HG03159 (cell line): ENCODE measurements around the gene CRYBG1.
A peak's percentile ranks its signal among the peaks of the same experiment; 100 is the strongest.

Source experiments
- ATAC-seq: cut with Tn5 transposase; IDR thresholded peaks from one replicate; pipeline ENCODE4 v1.9.1; 2021; ENCODE audit warnings: mild to moderate bottlenecking, moderate library complexity; ENCODE audit not compliant: unreplicated experiment

The CRYBG1 gene

DNA sequence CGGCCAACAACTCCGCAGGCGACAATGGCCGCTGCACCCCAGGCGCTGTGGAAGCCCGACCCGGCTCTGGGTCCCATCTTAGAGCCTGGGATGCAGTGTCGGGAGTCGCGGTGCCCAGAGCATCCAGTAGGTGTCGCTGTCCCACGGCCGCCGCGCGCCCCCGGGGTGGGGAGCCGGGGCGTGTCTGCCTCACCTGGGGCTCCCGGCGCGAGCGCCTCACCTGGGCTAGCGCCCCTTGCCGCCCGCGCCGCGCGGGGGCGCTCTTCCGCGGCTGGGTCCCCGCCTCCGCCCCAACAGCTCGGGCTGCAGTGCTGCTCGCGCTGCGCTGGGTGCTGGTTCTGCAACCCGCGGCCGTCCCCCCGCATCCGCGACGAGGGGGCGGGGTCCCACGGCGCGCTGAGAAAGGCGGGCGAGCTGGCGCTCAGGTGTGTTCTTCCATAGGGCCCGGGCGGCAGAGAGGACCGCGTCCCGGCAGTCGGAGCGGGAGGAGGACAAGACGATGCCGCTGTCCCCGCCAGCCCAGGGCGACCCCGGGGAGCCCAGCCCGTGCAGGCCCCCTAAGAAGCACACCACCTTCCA lies at the start of gene CRYBG1:
Gene CRYBG1 (plus strand): TSS at position 308 of the 579 bp plus-strand sequence. CDS start 192 bp downstream, at position 500.
- ATAC-seq, result peak; percentile 77

GRCh38 chr6:106315765-106316374 lies 44.6 kb upstream of the CRYBG1 start:
- no peak for ATAC-seq

- no peak for ATAC-seq
These were observed 44.1 kb upstream of the CRYBG1 start for GRCh38 chr6:106316375-106316766.

DNA sequence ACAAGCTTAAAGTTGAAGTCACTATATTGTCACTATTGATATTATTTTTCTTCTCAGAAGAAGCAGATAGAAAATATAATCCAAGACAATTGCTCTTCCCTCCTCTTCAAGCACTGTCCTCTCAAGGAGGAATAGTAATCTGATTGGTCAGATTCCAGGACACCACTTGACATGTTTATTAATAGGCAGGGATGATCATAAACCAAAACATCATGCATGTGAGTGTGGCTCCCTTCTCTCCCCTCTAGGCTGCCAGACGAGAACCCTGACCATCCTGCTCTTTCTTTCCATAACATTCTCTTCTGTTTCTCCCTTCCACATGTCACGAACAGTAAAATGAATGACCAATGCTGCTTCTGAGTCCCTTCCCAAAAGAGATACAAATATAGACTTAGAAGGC lies 42.5 kb upstream of the CRYBG1 start:
- no peak for ATAC-seq

DNA sequence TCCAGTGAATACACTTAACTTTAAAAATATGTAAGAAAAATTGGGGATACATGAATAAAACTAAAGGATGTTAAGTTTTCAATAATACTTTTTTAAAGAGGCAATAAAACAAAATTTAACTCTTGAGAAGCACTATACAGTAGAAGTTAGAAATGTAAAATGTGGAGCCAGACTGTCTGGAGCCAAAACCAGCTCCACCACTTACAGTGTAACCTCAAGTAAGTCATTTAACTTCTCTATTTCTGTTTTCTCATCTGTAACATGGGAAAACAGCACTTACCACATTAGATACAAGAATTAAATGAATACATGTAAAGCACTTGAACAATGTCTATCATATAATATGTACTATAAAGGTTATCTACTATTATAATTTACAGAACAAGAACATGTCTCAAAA lies 41.7 kb upstream of the CRYBG1 start:
- ATAC-seq, result no peak

GRCh38 chr6:106321940-106322339 lies 38.6 kb upstream of the CRYBG1 start:
- ATAC-seq, result no peak

DNA sequence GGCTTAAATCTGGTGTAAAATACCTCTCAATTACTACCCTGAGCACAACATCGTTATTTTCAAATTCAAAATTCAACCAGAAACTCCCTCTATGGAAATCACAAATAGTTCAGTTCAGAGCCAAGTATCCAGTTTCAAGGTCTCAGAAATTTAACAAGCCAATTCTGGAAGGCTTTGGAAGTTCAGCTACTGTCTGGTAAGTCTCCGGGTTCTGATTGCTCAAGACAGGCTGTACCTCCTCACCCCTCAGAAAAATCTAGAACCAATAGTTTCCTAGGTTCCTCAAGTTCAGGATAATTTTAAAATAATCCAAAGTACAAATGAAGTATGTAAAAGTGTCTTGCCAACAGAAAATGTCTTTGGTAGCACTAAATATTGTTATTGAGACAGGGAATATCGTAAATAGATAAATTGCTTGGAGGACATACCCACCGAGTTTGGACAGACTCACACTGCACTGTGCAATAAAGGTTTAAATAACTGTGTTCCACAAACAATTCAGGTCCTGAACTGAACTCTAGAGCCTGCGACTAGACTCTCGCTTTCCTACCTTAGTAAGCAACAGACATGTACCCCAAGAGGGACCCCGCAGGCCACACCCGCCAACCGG lies 35.7 kb upstream of the CRYBG1 start:
- ATAC-seq, result no peak

- ATAC-seq, result peak; percentile 93
These were observed 35.0 kb upstream of the CRYBG1 start, which contains the start of gene ATG5 for GRCh38 chr6:106325336-106326178. Gene ATG5 (minus strand): TSS chr6:106325760. CDS start chr6:106316208, 9,552 bp downstream.

DNA sequence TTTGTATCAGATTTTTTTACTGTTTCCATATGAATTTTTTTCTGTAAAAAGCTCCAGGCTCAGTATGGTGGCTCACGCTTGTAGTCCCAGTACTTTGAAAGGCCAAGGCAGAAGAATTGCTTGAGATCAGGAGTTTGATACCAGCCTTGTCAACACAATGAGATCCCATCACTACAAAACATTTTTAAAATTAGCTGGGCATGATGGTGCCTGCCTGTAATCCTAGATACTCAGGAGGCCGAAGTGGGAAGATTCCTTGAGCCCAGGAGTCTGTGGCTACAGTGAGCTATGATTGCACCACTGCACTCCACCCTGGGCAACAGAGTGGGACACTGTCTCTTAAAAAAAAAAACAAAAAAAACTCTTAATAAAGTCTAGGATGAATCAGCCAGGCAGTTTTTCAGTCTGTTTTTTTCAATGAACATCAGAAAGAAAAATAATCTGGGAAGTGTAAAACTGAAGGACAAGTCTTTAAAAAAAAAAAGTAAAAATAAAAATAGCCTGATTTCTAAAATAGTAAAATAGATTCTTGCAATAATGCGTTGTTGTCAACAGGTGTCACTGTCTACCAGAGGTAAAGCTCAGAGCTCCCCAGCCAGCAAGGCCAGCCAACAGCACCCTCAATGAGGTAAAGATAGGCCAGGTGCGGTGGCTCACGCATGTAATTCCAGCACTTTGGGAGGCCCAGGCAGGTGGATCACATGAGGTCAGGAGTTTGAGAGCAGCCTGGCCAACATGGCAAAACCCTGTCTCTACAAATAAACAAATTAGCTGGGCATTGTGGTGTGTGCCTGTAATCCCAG lies 25.7 kb upstream of the CRYBG1 start:
- ATAC-seq, result peak; percentile 63

- no peak for ATAC-seq
These were observed 21.0 kb upstream of the CRYBG1 start for GRCh38 chr6:106339334-106340029.

GRCh38 chr6:106347219-106347618 lies 13.3 kb upstream of the CRYBG1 start:
- no peak for ATAC-seq

GRCh38 chr6:106356378-106356777 lies 4.1 kb upstream of the CRYBG1 start:
- ATAC-seq, result no peak

GRCh38 chr6:106359959-106360409 lies 533 bp upstream of the CRYBG1 start:
- no peak for ATAC-seq

GRCh38 chr6:106360989-106361430 lies 493 bp downstream of the CRYBG1 start:
- peak; percentile 29 for ATAC-seq

- no peak for ATAC-seq
These were observed 3.1 kb downstream of the CRYBG1 start for GRCh38 chr6:106363401-106364138.

DNA sequence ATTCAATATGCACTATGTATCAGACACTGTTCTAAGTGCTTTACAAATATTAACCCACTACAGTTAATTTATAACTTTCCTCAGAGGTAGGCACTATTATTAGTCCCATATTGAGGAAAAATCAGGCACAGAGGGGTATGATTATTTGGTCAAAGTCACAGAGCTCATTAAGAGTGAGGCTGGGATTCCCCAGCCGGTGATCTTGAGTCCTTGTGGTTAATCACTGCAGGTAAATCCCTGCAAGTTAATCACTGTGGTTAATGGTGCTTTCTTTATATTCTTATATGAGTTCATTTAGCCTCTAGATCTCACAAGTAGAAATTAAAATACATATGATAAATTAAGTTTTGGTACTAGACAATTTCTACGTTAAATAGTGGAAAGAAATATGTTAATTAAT lies 9.2 kb downstream of the CRYBG1 start:
- no peak for ATAC-seq

- no peak for ATAC-seq
These were observed 10.1 kb downstream of the CRYBG1 start for GRCh38 chr6:106370639-106371038.

DNA sequence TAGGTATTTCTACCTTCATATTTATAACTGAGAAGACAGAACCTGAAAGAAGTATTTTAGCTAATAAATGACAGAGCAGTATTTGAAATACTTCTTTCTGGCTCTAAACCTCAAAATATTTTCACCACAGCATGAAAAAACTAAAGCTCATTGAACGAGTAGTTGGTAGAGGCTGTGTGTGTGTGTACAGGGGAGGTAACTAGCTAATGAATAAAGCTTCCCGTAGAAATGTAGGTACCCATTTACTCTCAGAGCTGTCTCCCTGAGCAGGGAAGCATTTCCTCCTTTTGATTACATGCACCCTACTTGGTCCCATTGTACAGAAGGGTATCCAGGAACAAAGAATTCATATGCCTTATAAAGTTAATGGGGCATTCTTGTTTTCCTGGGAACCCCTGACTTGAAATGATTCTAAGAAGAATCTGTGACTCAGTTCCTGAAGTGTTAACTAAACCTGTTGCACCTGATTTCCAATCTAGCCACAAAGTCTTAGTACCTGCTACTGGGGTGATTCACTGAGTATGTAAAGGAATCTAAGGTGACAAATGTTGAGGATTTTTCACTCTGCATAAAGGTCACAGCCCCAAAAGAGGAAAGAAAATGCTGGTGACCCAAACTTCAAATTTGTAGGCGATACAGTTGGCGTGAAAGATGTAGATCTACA lies 12.5 kb downstream of the CRYBG1 start:
- ATAC-seq, result no peak
